ENCODE measurements around the gene OPCML. TPM values are rescaled to one million over a fixed set of nuclear protein-coding genes. Genes with fewer than 3 reads are reported as not detected.

The OPCML gene
- total RNA-seq, 1 experiment from 2014 or later = 0.94 TPM

GRCh38 chr11:132824642-132825041, 707.7 kb downstream of the OPCML start:
- Histone ChIP-seq H3K14ac (ENCODE audit: insufficient read depth, low read length) (no peak overlapping the region), H2AK5ac (ENCODE audit: insufficient read length, low read length) (no peak overlapping the region), H2BK20ac (ENCODE audit: low read depth, low read length, poor library complexity, severe bottlenecking) (no peak overlapping the region), H3K9me3 (ENCODE audit: control insufficient read depth, low read depth, low read length) (no peaks in the 10 kb centered on the region), H4K20me1 (ENCODE audit: control insufficient read depth, insufficient read depth, insufficient read length) (no peaks in the 10 kb centered on the region), H4K5ac (ENCODE audit: insufficient read length, low read depth, low read length) (no peak overlapping the region), H3K4me1 (ENCODE audit: insufficient read depth, low read length) (no peaks in the 10 kb centered on the region; the same call in 1 of the 2 replicates), H3K79me2 (ENCODE audit: insufficient read depth, low read length) (no peaks in the 10 kb centered on the region), H4K91ac (ENCODE audit: insufficient read length, low read depth, low read length) (no peak overlapping the region), H2BK15ac (ENCODE audit: low read depth, low read length) (no peak overlapping the region), H3K56ac (ENCODE audit: insufficient read length, low read depth, low read length) (no peak overlapping the region), H3K18ac (ENCODE audit: insufficient read length, low read depth, low read length) (no peak overlapping the region), H3K27ac (ENCODE audit: insufficient read length, low read depth, low read length) (no peak overlapping the region), H2AFZ (ENCODE audit: low read length) (no peak overlapping the region), H2BK5ac (ENCODE audit: insufficient read length, low read length) (no peak overlapping the region), H3K79me1 (ENCODE audit: insufficient read depth, low read depth, low read length, poor library complexity, severe bottlenecking) (no peaks in the 10 kb centered on the region), H3K4ac (ENCODE audit: low read depth, low read length) (no peak overlapping the region), H3K4me2 (ENCODE audit: insufficient read depth, insufficient read length, low read length) (no peak overlapping the region), H3K23me2 (ENCODE audit: insufficient read length, low read depth, low read length, poor library complexity, severe bottlenecking) (no peaks in the 10 kb centered on the region), H3K9ac (ENCODE audit: extremely low read depth, insufficient read length, low read length) (no peak overlapping the region), H2BK12ac (ENCODE audit: insufficient read length, low read depth, low read length) (no peak overlapping the region), H3T11ph (ENCODE audit: low read length) (no peak overlapping the region), H2BK120ac (ENCODE audit: low read depth, low read length, poor library complexity, severe bottlenecking) (no peak overlapping the region), H4K8ac (replicated peaks; ENCODE audit: insufficient read length, low read depth, low read length) (no peak overlapping the region), H3K27me3 (ENCODE audit: insufficient read depth, low read length) (no peaks in the 10 kb centered on the region), H3K23ac (ENCODE audit: insufficient read length, low read depth, low read length) (no peak overlapping the region)
- Mint-ChIP-seq H3K9me3 (no peaks in the 10 kb centered on the region), H3K27ac (no peak overlapping the region), H3K4me1 (peaks cover 17 to 20% of the 10 kb centered on the region in 2 experiments), H3K36me3 (ENCODE audit: insufficient read depth in 1 of 3, low read depth in 3 of 3) (no peaks in the 10 kb centered on the region), H3K27me3 (ENCODE audit: low read depth) (no peaks in the 10 kb centered on the region), H3K4me3 (no peak overlapping the region)
- no CpG with 5 or more reads among the region's 1 CpG for WGBS (ENCODE audit: extremely low coverage, insufficient read length, low lambda C conversion rate)
- no peak for DNase-seq
- no peak for TF ChIP-seq CTCF (conservative IDR thresholded peaks at IDR 0.05)

Data from H9 (cell line).